ENCODE data around the gene PIGM. TPM values are rescaled to one million over a fixed set of nuclear protein-coding genes. Genes with fewer than 3 reads are reported as not detected.

The PIGM gene
- total and polyA plus RNA-seq, 4 experiments from 2014 or later: 2.9 to 12.3 (median 7.6) TPM

- ChIA-PET CTCF (ENCODE audit: partially characterized antibody) (interaction anchor here (1.1 to 1.4 kb wide), 2 partner anchors 13 to 18 kb away, joined by 3 read pairs; no protein-coding TSS in a partner anchor), POLR2A (ENCODE audit: partially characterized antibody) (no interaction called here)
- Histone ChIP-seq H3K27ac (ENCODE audit: low read depth, low read length) (no peak overlapping the region), H3K27me3 (ENCODE audit: insufficient read depth, low read length) (peaks cover 5% of the 10 kb centered on the region), H3K4me1 (ENCODE audit: insufficient read depth, low read length) (no peaks in the 10 kb centered on the region), H3K4me3 (ENCODE audit: low read length in 2 of 2) (no peak overlapping the region), H3K9me3 (ENCODE audit: control insufficient read depth in 1 of 2, low read length in 2 of 2) (no peaks in the 10 kb centered on the region), H3K36me3 (ENCODE audit: insufficient read depth, low read length) (no peaks in the 10 kb centered on the region)
- Mint-ChIP-seq H3K4me1 (peaks cover 0 to 7% (median 4%) of the 10 kb centered on the region in 4 donors), H3K27ac (no peak overlapping the region), H3K27me3 (peaks cover 19% of the 10 kb centered on the region in 2 donors), H3K9me3 (no peaks in the 10 kb centered on the region), H3K4me3 (no peak overlapping the region), H3K36me3 (no peaks in the 10 kb centered on the region)
- intact Hi-C loops (cut with micrococcal nuclease): no loop called here
- no peak for DNase-seq
Measured at GRCh38 chr1:159989581-159989980, 42.2 kb downstream of the PIGM start.

DNA sequence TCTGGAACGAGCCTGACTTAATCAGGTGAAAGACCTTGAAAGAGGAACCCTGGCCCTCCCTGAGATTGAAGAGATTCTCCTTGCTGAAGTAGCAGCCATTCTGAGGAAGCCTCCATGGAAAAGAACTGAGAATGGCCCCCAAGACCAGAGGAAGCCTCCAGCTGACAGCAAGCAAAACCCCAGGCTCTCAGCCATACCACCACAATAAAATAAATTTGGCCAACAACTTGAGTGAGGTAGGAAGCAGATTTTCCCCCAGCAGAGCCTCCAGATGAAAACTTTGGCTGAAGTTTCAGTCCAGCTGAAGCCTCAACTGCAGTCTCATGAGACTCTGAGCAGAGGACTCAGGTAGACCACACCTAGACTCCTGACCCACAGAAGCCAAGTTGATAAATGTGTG lies 43.8 kb downstream of the PIGM start:
- peaks cover 18 to 21% of the 10 kb centered on the region in 2 donors for H3K27me3 Mint-ChIP-seq
- peaks cover 8% of the 10 kb centered on the region for H3K27me3 ChIP-seq (ENCODE audit: insufficient read depth, low read length)

DNA sequence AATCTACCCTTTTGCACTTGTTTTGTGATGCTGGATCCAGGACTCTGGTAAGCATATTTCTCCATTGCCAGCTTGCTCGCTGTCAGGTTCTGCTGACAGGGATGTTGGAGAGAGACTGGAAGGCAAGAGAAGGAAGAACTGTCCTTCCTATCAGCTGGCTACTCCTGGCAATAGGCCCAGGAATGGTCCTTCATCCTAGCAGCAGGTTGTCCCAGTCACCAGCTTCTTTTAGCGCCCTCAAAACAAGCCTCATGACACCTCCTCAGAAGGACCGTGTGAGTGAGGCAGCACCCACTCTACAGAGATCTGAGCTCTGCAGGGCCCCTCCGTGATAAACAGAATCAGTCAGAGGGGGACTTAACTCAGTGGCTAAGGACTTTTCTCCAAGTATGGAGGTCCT lies 44.6 kb downstream of the PIGM start:
- no peak overlapping the region for H3K27ac ChIP-seq (ENCODE audit: low read depth, low read length)
- H3K4me3 ChIP-seq (ENCODE audit: low read length in 2 of 2): no peak overlapping the region
- no peaks in the 10 kb centered on the region for H3K36me3 ChIP-seq (ENCODE audit: insufficient read depth, low read length)
- peaks cover 9% of the 10 kb centered on the region for H3K27me3 ChIP-seq (ENCODE audit: insufficient read depth, low read length)
- Mint-ChIP-seq H3K9me3 (no peaks in the 10 kb centered on the region), H3K36me3 (no peaks in the 10 kb centered on the region), H3K27me3 (peaks cover 22% of the 10 kb centered on the region in 2 donors), H3K4me3 (no peak overlapping the region), H3K4me1 (peaks cover 0 to 7% (median 4%) of the 10 kb centered on the region in 4 donors), H3K27ac (no peak overlapping the region)
- ChIA-PET POLR2A (ENCODE audit: partially characterized antibody) (no interaction called here), CTCF (ENCODE audit: partially characterized antibody) (no interaction called here)
- no peak for DNase-seq
- H3K4me1 ChIP-seq (ENCODE audit: insufficient read depth, low read length): no peaks in the 10 kb centered on the region
- intact Hi-C loops (cut with micrococcal nuclease): no loop called here
- no peaks in the 10 kb centered on the region for H3K9me3 ChIP-seq (ENCODE audit: control insufficient read depth in 1 of 2, low read length in 2 of 2)

More for the DNA sequence above, 43.8 kb downstream of the PIGM start:
- Histone ChIP-seq H3K36me3 (ENCODE audit: insufficient read depth, low read length) (no peaks in the 10 kb centered on the region), H3K9me3 (ENCODE audit: control insufficient read depth in 1 of 2, low read length in 2 of 2) (no peaks in the 10 kb centered on the region), H3K4me1 (ENCODE audit: insufficient read depth, low read length) (no peaks in the 10 kb centered on the region), H3K27ac (ENCODE audit: low read depth, low read length) (no peak overlapping the region), H3K4me3 (ENCODE audit: low read length in 2 of 2) (no peak overlapping the region)
- no peaks in the 10 kb centered on the region for H3K9me3 Mint-ChIP-seq
- H3K36me3 Mint-ChIP-seq: no peaks in the 10 kb centered on the region
- no peak overlapping the region for H3K4me3 Mint-ChIP-seq
- H3K4me1 Mint-ChIP-seq: peaks cover 0 to 7% (median 4%) of the 10 kb centered on the region in 4 donors
- intact Hi-C loops (cut with micrococcal nuclease): no loop called here
- no peak for DNase-seq
- ChIA-PET POLR2A (ENCODE audit: partially characterized antibody) (no interaction called here), CTCF (ENCODE audit: partially characterized antibody) (no interaction called here)
- no peak overlapping the region for H3K27ac Mint-ChIP-seq

DNA sequence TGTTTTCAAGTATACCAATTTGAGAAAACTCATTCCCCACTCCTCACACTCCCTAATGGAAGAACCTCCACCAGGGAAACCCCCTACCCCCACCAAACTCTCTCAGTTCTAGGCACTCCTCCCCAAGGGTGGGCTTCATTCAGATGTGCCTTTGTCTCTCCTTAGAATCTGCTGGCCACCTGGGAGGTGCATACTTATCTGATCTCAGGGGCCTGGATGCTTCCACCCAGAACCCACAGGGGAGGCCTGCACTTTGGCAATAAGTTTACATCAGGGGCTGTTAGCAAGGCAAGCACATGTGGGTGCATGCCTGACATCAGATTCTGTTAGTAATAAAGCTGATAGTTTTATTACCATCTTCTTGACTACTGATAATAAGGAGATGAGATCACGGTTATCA lies 45.3 kb downstream of the PIGM start:
- no peaks in the 10 kb centered on the region for H3K4me1 ChIP-seq (ENCODE audit: insufficient read depth, low read length)
- intact Hi-C loops (cut with micrococcal nuclease): no loop called here
- H3K27ac ChIP-seq (ENCODE audit: low read depth, low read length): no peak overlapping the region
- CTCF ChIA-PET (ENCODE audit: partially characterized antibody): no interaction called here
- peaks cover 25 to 26% of the 10 kb centered on the region in 2 donors for H3K27me3 Mint-ChIP-seq
- H3K36me3 Mint-ChIP-seq: no peaks in the 10 kb centered on the region
- H3K9me3 Mint-ChIP-seq: no peaks in the 10 kb centered on the region
- no peak for DNase-seq
- peaks cover 9% of the 10 kb centered on the region for H3K27me3 ChIP-seq (ENCODE audit: insufficient read depth, low read length)
- H3K36me3 ChIP-seq (ENCODE audit: insufficient read depth, low read length): no peaks in the 10 kb centered on the region
- no peak overlapping the region for H3K27ac Mint-ChIP-seq
- peaks cover 0 to 4% (median 2%) of the 10 kb centered on the region in 4 donors for H3K4me1 Mint-ChIP-seq
- POLR2A ChIA-PET (ENCODE audit: partially characterized antibody): no interaction called here
- H3K4me3 ChIP-seq (ENCODE audit: low read length in 2 of 2): no peak overlapping the region
- no peaks in the 10 kb centered on the region for H3K9me3 ChIP-seq (ENCODE audit: control insufficient read depth in 1 of 2, low read length in 2 of 2)
- no peak overlapping the region for H3K4me3 Mint-ChIP-seq

DNA sequence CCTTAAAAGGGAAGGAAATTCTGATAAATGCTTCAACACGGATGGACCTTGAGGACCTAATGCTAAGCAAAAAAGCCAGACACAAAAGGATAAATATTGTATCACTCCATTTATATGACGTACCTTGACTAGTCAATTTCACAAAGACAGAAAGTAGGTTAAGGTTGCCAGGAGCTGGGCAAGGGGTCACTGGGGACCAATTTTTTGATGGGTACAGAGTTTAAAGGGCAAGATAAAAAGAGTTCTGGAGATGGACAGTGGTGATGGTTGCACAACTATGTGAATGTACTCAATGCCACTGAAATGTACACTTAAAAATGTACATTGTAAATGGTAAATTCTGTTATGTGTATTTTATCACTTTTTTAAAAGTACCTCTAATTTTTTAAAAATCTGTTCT lies 45.7 kb downstream of the PIGM start:
- no peaks in the 10 kb centered on the region for H3K9me3 Mint-ChIP-seq
- H3K4me3 Mint-ChIP-seq: no peak overlapping the region
- no peak overlapping the region for H3K27ac ChIP-seq (ENCODE audit: low read depth, low read length)
- H3K9me3 ChIP-seq (ENCODE audit: control insufficient read depth in 1 of 2, low read length in 2 of 2): no peaks in the 10 kb centered on the region
- H3K27ac Mint-ChIP-seq: peak overlapping the region in 1 of 7 donors; percentile 53
- no peaks in the 10 kb centered on the region for H3K4me1 ChIP-seq (ENCODE audit: insufficient read depth, low read length)
- intact Hi-C loops (cut with micrococcal nuclease): no loop called here
- H3K4me3 ChIP-seq (ENCODE audit: low read length in 2 of 2): no peak overlapping the region
- ChIA-PET CTCF (ENCODE audit: partially characterized antibody) (interaction anchor here (1.7 kb wide), 1 partner anchor 19 kb away, joined by 4 read pairs; no protein-coding TSS in a partner anchor), POLR2A (ENCODE audit: partially characterized antibody) (no interaction called here)
- H3K36me3 Mint-ChIP-seq: no peaks in the 10 kb centered on the region
- H3K36me3 ChIP-seq (ENCODE audit: insufficient read depth, low read length): no peaks in the 10 kb centered on the region
- no peak for DNase-seq
- no peaks in the 10 kb centered on the region for H3K4me1 Mint-ChIP-seq
- peaks cover 24 to 26% of the 10 kb centered on the region in 2 donors for H3K27me3 Mint-ChIP-seq
- peaks cover 9% of the 10 kb centered on the region for H3K27me3 ChIP-seq (ENCODE audit: insufficient read depth, low read length)

DNA sequence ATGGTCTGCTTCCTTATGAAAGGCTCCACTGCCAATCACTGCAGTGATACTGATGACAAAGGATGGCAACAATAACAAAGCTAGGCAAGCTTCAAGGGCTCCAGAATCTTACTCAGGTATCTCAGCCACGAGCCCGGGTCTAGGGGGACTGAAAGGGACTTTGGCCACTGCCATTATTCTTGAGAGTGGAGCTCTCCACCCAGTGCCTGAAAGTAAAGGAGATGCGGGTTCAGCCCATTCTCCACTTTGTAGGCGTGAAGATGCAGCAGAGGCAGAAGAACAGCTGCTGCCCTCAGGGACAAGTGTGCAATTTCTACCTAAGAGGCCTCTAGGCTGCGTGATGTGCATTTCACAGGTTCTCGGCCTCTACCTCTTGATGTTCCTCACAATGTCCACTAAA lies 46.3 kb downstream of the PIGM start:
- H3K36me3 Mint-ChIP-seq: no peaks in the 10 kb centered on the region
- H3K4me3 ChIP-seq (ENCODE audit: low read length in 2 of 2): no peak overlapping the region
- intact Hi-C loops (cut with micrococcal nuclease): no loop called here
- ChIA-PET CTCF (ENCODE audit: partially characterized antibody) (interaction anchor here (1.0 to 1.7 kb wide), 2 partner anchors 20 to 22 kb away, joined by 3 to 4 read pairs; no protein-coding TSS in a partner anchor), POLR2A (ENCODE audit: partially characterized antibody) (no interaction called here)
- H3K27me3 Mint-ChIP-seq: peaks cover 26 to 27% of the 10 kb centered on the region in 2 donors
- no peak for DNase-seq
- no peaks in the 10 kb centered on the region for H3K36me3 ChIP-seq (ENCODE audit: insufficient read depth, low read length)
- no peak overlapping the region for H3K27ac Mint-ChIP-seq
- H3K27me3 ChIP-seq (ENCODE audit: insufficient read depth, low read length): peaks cover 9% of the 10 kb centered on the region
- no peaks in the 10 kb centered on the region for H3K9me3 ChIP-seq (ENCODE audit: control insufficient read depth in 1 of 2, low read length in 2 of 2)
- no peak overlapping the region for H3K4me3 Mint-ChIP-seq
- H3K27ac ChIP-seq (ENCODE audit: low read depth, low read length): no peak overlapping the region
- no peaks in the 10 kb centered on the region for H3K9me3 Mint-ChIP-seq
- H3K4me1 ChIP-seq (ENCODE audit: insufficient read depth, low read length): no peaks in the 10 kb centered on the region
- H3K4me1 Mint-ChIP-seq: no peaks in the 10 kb centered on the region

GRCh38 chr1:159983681-159984080 lies 48.1 kb downstream of the PIGM start:
- no peak overlapping the region for H3K4me3 ChIP-seq (ENCODE audit: low read length in 2 of 2)
- intact Hi-C loops (cut with micrococcal nuclease): no loop called here
- Mint-ChIP-seq H3K9me3 (no peaks in the 10 kb centered on the region), H3K4me1 (no peaks in the 10 kb centered on the region), H3K36me3 (no peaks in the 10 kb centered on the region), H3K27me3 (peaks cover 29 to 32% of the 10 kb centered on the region in 2 donors), H3K4me3 (no peak overlapping the region), H3K27ac (no peak overlapping the region)
- ChIA-PET POLR2A (ENCODE audit: partially characterized antibody) (no interaction called here), CTCF (ENCODE audit: partially characterized antibody) (no interaction called here)
- no peaks in the 10 kb centered on the region for H3K36me3 ChIP-seq (ENCODE audit: insufficient read depth, low read length)
- peaks cover 9% of the 10 kb centered on the region for H3K27me3 ChIP-seq (ENCODE audit: insufficient read depth, low read length)
- DNase-seq: no peak
- H3K27ac ChIP-seq (ENCODE audit: low read depth, low read length): no peak overlapping the region
- no peaks in the 10 kb centered on the region for H3K9me3 ChIP-seq (ENCODE audit: control insufficient read depth in 1 of 2, low read length in 2 of 2)
- no peaks in the 10 kb centered on the region for H3K4me1 ChIP-seq (ENCODE audit: insufficient read depth, low read length)

- no peaks in the 10 kb centered on the region for H3K4me1 Mint-ChIP-seq
- CTCF ChIA-PET (ENCODE audit: partially characterized antibody): no interaction called here
- no peaks in the 10 kb centered on the region for H3K4me1 ChIP-seq (ENCODE audit: insufficient read depth, low read length)
- POLR2A ChIA-PET (ENCODE audit: partially characterized antibody): no interaction called here
- H3K27ac ChIP-seq (ENCODE audit: low read depth, low read length): no peak overlapping the region
- no peak for DNase-seq
- H3K9me3 Mint-ChIP-seq: no peaks in the 10 kb centered on the region
- H3K27me3 ChIP-seq (ENCODE audit: insufficient read depth, low read length): peaks cover 9% of the 10 kb centered on the region
- no peaks in the 10 kb centered on the region for H3K36me3 ChIP-seq (ENCODE audit: insufficient read depth, low read length)
- no peak overlapping the region for H3K4me3 Mint-ChIP-seq
- no peaks in the 10 kb centered on the region for H3K36me3 Mint-ChIP-seq
- intact Hi-C loops (cut with micrococcal nuclease): no loop called here
- H3K9me3 ChIP-seq (ENCODE audit: control insufficient read depth in 1 of 2, low read length in 2 of 2): no peaks in the 10 kb centered on the region
- no peak overlapping the region for H3K4me3 ChIP-seq (ENCODE audit: low read length in 2 of 2)
- H3K27me3 Mint-ChIP-seq: peaks cover 23 to 33% of the 10 kb centered on the region in 2 donors
- no peak overlapping the region for H3K27ac Mint-ChIP-seq
Measured at GRCh38 chr1:159982280-159982679, 49.5 kb downstream of the PIGM start.
